OCI-M2 (cell line): ENCODE data around the gene GNL1.
"Not testable (repeated sequence)": the region's sequence is repeated elsewhere in the genome, so short reads cannot be mapped to it uniquely, and the experiment has no call there.

Experiments used
- DNase-seq: peaks from one replicate; lab custom pipeline; 2025; ENCODE audit not compliant: unreplicated experiment; lab: John Stamatoyannopoulos, UW

The GNL1 gene

GRCh38 chr6:30530014-30530413 lies 26.3 kb downstream of the GNL1 start:
- no peak for DNase-seq

DNA sequence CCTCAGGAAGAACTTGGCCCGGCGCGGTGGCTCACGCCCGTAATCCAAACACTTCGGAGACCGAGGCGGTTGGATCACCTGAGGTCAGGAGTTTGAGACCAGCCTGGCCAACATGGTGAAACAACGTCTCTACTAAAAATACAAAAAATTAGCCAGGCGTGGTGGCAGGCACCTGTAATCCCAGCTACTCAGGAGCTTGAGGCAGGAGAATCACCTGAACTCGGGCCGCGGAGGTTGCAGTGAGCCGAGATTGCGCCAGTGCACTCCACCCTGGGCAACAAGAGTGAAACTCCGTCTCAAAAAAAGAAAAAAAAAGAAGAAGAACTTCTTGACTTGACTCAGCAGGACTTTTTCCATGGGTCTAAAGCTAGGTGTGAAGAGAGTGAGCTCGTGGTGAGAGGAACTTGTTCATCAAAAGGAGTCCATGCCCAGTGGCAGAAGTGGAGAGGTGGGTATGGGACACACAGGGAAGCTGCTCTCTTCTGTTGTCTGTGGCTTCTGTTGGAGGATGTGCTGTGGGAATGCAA lies 26.9 kb downstream of the GNL1 start:
- not testable (repeated sequence) for DNase-seq

DNA sequence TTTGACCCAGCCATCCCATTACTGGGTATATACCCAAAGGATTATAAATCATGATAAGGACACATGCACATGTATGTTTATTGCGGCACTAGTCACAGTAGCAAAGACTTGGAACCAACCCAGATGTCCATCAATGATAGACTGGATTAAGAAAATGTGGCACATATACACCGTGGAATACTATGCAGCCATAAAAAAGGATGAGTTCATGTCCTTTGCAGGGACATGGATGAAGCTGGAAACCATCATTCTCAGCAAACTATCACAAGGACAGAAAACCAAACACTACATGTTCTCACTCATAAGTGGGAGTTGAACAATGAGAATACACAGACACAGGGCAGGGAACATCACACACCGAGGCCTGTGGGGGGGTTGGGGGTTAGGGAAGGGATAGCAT lies 29.8 kb downstream of the GNL1 start:
- not testable (repeated sequence) for DNase-seq

- DNase-seq: not testable (repeated sequence)
These were observed 34.3 kb downstream of the GNL1 start for GRCh38 chr6:30521952-30522351.

DNA sequence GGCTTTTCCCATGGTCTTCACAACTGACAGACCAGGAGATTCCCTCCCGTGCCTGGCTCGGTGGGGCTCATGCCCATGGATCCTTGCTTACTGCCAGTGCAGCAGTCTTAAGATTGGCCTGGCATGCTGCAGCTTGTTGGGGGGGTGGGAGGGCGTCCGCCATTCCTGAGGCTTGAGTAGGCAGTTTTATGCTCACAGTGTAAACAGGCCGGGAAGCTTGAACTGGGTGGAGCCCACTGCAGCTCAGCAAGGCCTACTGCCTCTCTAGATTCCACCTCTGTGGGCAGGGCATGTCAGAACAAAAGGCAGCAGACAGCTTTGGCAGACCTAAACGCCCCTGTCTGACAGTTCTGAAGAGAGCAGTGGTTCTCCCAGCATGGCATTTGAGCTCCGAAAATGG lies 35.2 kb downstream of the GNL1 start:
- DNase-seq: not testable (repeated sequence)

DNA sequence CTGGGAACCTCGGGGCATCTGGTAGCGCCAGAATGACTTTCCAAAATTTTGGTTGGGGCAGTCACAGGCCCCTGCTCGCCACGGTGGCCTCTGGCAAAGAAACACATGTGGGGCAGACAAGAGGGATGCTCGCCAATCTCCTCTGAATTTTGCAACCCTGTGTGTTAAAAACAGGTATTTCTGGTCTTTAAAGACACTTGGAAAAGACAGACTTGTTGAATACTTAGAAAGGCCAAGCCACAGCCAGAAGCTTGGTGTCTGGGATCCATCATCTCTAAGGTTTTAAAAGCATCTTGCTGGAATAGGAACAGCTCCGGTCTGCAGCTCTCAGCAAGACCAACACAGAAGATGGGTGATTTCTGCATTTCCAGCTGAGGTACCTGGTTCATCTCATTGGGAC lies 35.8 kb downstream of the GNL1 start:
- DNase-seq: no peak

GRCh38 chr6:30518505-30519145 lies 37.7 kb downstream of the GNL1 start:
- DNase-seq: not testable (repeated sequence)

DNA sequence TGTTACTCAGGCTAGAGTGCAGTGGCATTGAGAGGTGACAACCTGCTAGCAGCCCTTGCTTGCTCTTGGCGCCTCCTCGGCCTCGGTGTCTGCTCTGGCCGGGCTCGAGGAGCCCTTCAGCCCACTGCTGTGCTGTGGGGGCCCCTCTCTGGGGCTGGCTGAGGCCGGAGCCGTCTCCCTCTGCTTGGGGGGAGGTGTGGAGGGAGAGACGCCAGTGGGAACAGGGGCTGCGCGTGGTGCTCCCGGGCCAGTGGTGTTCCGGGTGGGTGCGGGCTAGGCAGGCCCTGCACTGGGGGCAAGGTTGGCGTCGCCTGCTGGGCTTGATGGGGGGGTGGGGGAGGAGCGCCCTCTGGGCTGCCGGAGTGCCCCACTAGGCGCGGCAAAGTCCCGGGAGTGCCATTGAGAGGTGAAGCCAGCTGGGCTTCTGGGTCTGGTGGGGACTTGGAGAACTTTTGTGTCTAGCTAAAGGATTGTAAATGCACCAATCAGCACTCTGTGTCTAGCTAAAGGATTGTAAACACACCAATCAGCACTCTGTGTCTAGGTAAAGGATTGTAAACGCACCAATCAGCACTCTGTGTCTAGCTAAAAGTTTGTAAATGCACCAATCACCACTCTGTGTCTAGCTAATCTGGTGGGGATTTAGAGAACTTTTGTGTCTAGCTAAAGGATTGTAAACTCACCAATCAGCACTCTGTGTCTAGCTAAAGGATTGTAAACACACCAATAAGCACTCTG lies 38.4 kb downstream of the GNL1 start:
- not testable (repeated sequence) for DNase-seq

DNA sequence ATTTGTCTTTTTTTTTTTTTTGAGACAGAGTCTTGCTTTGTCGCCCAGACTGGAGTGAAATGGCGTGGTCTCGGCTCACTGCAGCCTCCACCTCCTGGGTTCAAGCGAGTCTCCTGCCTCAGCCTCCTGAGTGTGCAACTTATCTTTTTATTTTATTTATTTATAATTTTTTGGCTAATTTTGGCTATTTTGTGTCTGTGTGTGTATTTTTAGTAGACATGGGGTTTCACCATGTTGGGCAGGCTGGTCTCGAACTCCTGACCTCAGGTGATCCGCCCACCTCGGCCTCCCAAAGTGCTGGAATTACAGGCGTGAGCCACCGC lies 39.6 kb downstream of the GNL1 start:
- DNase-seq: not testable (repeated sequence)

GRCh38 chr6:30515944-30516753 lies 40.1 kb downstream of the GNL1 start:
- DNase-seq: peak; percentile 88

GRCh38 chr6:30515106-30515505 lies 41.2 kb downstream of the GNL1 start:
- DNase-seq: no peak

GRCh38 chr6:30513451-30513850 lies 42.8 kb downstream of the GNL1 start:
- DNase-seq: no peak

GRCh38 chr6:30511169-30511546 lies 45.1 kb downstream of the GNL1 start:
- DNase-seq: no peak

- no peak for DNase-seq
These were observed 45.7 kb downstream of the GNL1 start for GRCh38 chr6:30510419-30511168.

GRCh38 chr6:30508890-30509736 lies 47.2 kb downstream of the GNL1 start:
- DNase-seq: peak; percentile 66

GRCh38 chr6:30507849-30508827 lies 48.2 kb downstream of the GNL1 start:
- DNase-seq: no peak

- no peak for DNase-seq
These were observed 55.6 kb downstream of the GNL1 start for GRCh38 chr6:30500421-30501355.

- not testable (repeated sequence) for DNase-seq
These were observed 57.6 kb downstream of the GNL1 start for GRCh38 chr6:30498705-30499104.
